Neural cell (in vitro differentiated cells): ENCODE data around the gene CD3E. TPM values are rescaled to one million over a fixed set of nuclear protein-coding genes. Genes with fewer than 3 reads are reported as not detected.

Source experiments
- H2AFZ ChIP-seq: fragments of 200-600, 300-800 bp; sonication (generic), shearing (Covaris generic); 2 replicates; pipeline ENCODE4 v1.6.0; 2014; ENCODE audit warnings: low read depth, mild to moderate bottlenecking, antibody characterized with exemption, low read length, moderate library complexity
- H3F3A ChIP-seq: fragments of 200-600 bp; shearing (Covaris generic); 2 replicates; pipeline ENCODE4 v1.6.1; 2016; ENCODE audit warnings: mild to moderate bottlenecking, moderate library complexity, mixed read lengths, antibody characterized with exemption, low read length; ENCODE audit not compliant: insufficient read depth, poor library complexity, severe bottlenecking
- H3K27ac ChIP-seq: fragments of 200-600, 300-800 bp; sonication (generic), shearing (Covaris generic); 2 replicates; pipeline ENCODE4 v1.5.1; 2014; ENCODE audit warnings: mild to moderate bottlenecking, low read length, moderate library complexity
- H3K27me3 ChIP-seq: fragments of 300-800, 200-600 bp; sonication (generic), shearing (Covaris generic); 2 replicates; pipeline ENCODE4 v1.6.0; 2014; ENCODE audit warnings: mild to moderate bottlenecking, low read depth, low read length, moderate library complexity; ENCODE audit not compliant: insufficient read depth
- H3K36me3 ChIP-seq: fragments of 300-800, 200-600 bp; sonication (generic), shearing (Covaris generic); 2 replicates; pipeline ENCODE4 v1.5.1; 2014; ENCODE audit warnings: mild to moderate bottlenecking, antibody characterized with exemption, low read length, moderate library complexity; ENCODE audit not compliant: insufficient read depth
- H3K4me2 ChIP-seq: fragments of 300-800, 200-600 bp; sonication (generic), shearing (Covaris generic); 2 replicates; pipeline ENCODE4 v1.6.0; 2014; ENCODE audit warnings: mild to moderate bottlenecking, low read length
- H3K4me3 ChIP-seq: fragments of 300-800, 200-600 bp; sonication (generic), shearing (Covaris generic); 2 replicates; pipeline ENCODE4 v1.5.1; 2014; ENCODE audit warnings: mild to moderate bottlenecking, low read length, moderate library complexity
- H3K79me2 ChIP-seq: fragments of 200-600 bp; shearing (Covaris generic); replicated peaks from 2 replicates; pipeline ENCODE4 v1.6.0; 2014; ENCODE audit warnings: mild to moderate bottlenecking, low read length, moderate library complexity; ENCODE audit not compliant: insufficient read depth
- H3K9ac ChIP-seq: fragments of 300-800, 200-600 bp; sonication (generic), shearing (Covaris generic); 2 replicates; pipeline ENCODE4 v1.6.1; 2016; ENCODE audit warnings: mild to moderate bottlenecking, low read length, mixed read lengths
- H3K9me2 ChIP-seq: fragments of 200-600 bp; shearing (Covaris generic); 2 replicates; pipeline ENCODE4 v1.6.1; 2016; ENCODE audit warnings: mild to moderate bottlenecking, low read length, mixed read lengths; ENCODE audit not compliant: insufficient read depth
- H3K9me3 ChIP-seq: fragments of 200-600, 300-800 bp; sonication (generic), shearing (Covaris generic); 2 replicates; pipeline ENCODE4 v1.6.1; 2016; ENCODE audit warnings: mild to moderate bottlenecking, mixed run types, low read length, moderate library complexity, mixed read lengths
- H4K20me1 ChIP-seq: fragments of 200-600 bp; shearing (Covaris generic); 2 replicates; pipeline ENCODE4 v1.6.1; 2016; ENCODE audit warnings: mild to moderate bottlenecking, mixed run types; ENCODE audit not compliant: insufficient read depth
- CTCF ChIP-seq: fragments of 450-650 bp; IDR thresholded peaks from 2 replicates; pipeline ENCODE4 v1.5.1; 2014; ENCODE audit warnings: antibody characterized with exemption, mild to moderate bottlenecking, moderate library complexity; ENCODE audit not compliant: poor library complexity, severe bottlenecking
- EP300 ChIP-seq: fragments of 450-650 bp; conservative IDR thresholded peaks from 2 replicates; pipeline ENCODE4 v1.6.1; 2014; ENCODE audit warnings: antibody characterized with exemption, mild to moderate bottlenecking, moderate library complexity; ENCODE audit not compliant: poor library complexity, severe bottlenecking
- EZH2 ChIP-seq: fragments of 200-600, 300-800 bp; shearing (Covaris generic), sonication (generic); IDR thresholded peaks from 2 replicates; pipeline ENCODE4 v1.6.1; 2014; ENCODE audit warnings: antibody characterized with exemption, low read length, borderline replicate concordance, mild to moderate bottlenecking; ENCODE audit not compliant: insufficient read depth, poor library complexity, severe bottlenecking
- MXI1 ChIP-seq: fragments of 450-650 bp; conservative IDR thresholded peaks from 2 replicates; pipeline ENCODE4 v1.6.1; 2014; ENCODE audit warnings: antibody characterized with exemption, mild to moderate bottlenecking; ENCODE audit not compliant: poor library complexity, severe bottlenecking
- POLR2AphosphoS5 ChIP-seq: IDR thresholded peaks from 2 replicates; pipeline ENCODE4 v1.6.1; 2012
- RAD21 ChIP-seq: fragments of 450-650 bp; conservative IDR thresholded peaks from 2 replicates; pipeline ENCODE4 v1.6.1; 2014; ENCODE audit warnings: antibody characterized with exemption, mild to moderate bottlenecking, moderate library complexity
- REST ChIP-seq: IDR thresholded peaks from 2 replicates; pipeline ENCODE4 v1.6.1; 2012; ENCODE audit warnings: borderline replicate concordance
- SMC3 ChIP-seq: fragments of 450-650 bp; conservative IDR thresholded peaks from 2 replicates; pipeline ENCODE4 v1.6.1; 2014; ENCODE audit warnings: antibody characterized with exemption, mild to moderate bottlenecking, moderate library complexity; ENCODE audit not compliant: poor library complexity
- TAF1 ChIP-seq: IDR thresholded peaks from 2 replicates; pipeline ENCODE4 v1.6.1; 2012; ENCODE audit warnings: low read depth
- polyA plus RNA-seq: library from polyadenylated mRNA; depleted of rRNA; stranded (reverse); fragments of >200 nt; gene quantifications from 2 replicates; pipeline ENCODE4 v1.2.3, GENCODE V29; 2014

The CD3E gene
- polyA plus RNA-seq, 1 donor from 2014 or later: not detected

GRCh38 chr11:118264569-118265465, 39.7 kb upstream of the CD3E start:
- Histone ChIP-seq H3K27ac (no peak overlapping the region), H3K9me3 (no peaks in the 10 kb centered on the region), H3F3A (no peaks in the 10 kb centered on the region), H3K4me2 (no peak overlapping the region), H3K9me2 (no peaks in the 10 kb centered on the region), H2AFZ (no peak overlapping the region), H3K79me2 (no peaks in the 10 kb centered on the region), H3K36me3 (no peaks in the 10 kb centered on the region), H3K9ac (no peak overlapping the region), H3K27me3 (peaks cover 4% of the 10 kb centered on the region), H4K20me1 (no peaks in the 10 kb centered on the region), H3K4me3 (no peak overlapping the region)
- no peak for TF ChIP-seq REST
- no peak for TF ChIP-seq EZH2
- TF ChIP-seq SMC3: no peak
- no peak for TF ChIP-seq POLR2AphosphoS5
- no peak for TF ChIP-seq MXI1
- TF ChIP-seq EP300: no peak
- TF ChIP-seq TAF1: no peak
- no peak for TF ChIP-seq RAD21
- TF ChIP-seq CTCF: no peak

GRCh38 chr11:118265954-118266353, 38.6 kb upstream of the CD3E start:
- H3K27ac ChIP-seq: no peak overlapping the region
- no peaks in the 10 kb centered on the region for H3K36me3 ChIP-seq
- H3K9me3 ChIP-seq: no peaks in the 10 kb centered on the region
- TF ChIP-seq EZH2 (no peak), CTCF (no peak), MXI1 (no peak), REST (no peak), SMC3 (no peak), RAD21 (no peak), TAF1 (no peak), EP300 (no peak)
- H4K20me1 ChIP-seq: no peaks in the 10 kb centered on the region
- no peak overlapping the region for H3K4me2 ChIP-seq
- H2AFZ ChIP-seq: no peak overlapping the region
- H3F3A ChIP-seq: no peaks in the 10 kb centered on the region
- H3K9ac ChIP-seq: no peak overlapping the region
- H3K27me3 ChIP-seq: peaks cover 4% of the 10 kb centered on the region
- no peak overlapping the region for H3K4me3 ChIP-seq
- no peaks in the 10 kb centered on the region for H3K9me2 ChIP-seq
- no peaks in the 10 kb centered on the region for H3K79me2 ChIP-seq
